Activated CD8-positive, alpha-beta memory T cell treated with anti-CD3 and anti-CD28 coated beads for 1 hour (primary cell): Measurements from ENCODE around the gene CCNQ.
A peak's percentile ranks its signal among the peaks of the same experiment; 100 is the strongest.

Source experiments
- DNase-seq, 2 donors: peaks; one replicate each; pipeline ENCODE4 v3.0.0-alpha.2; 2020; ENCODE audit warnings: low read depth in 1 of 2; ENCODE audit errors: extremely low read depth in 1 of 2

CCNQ gene

DNA sequence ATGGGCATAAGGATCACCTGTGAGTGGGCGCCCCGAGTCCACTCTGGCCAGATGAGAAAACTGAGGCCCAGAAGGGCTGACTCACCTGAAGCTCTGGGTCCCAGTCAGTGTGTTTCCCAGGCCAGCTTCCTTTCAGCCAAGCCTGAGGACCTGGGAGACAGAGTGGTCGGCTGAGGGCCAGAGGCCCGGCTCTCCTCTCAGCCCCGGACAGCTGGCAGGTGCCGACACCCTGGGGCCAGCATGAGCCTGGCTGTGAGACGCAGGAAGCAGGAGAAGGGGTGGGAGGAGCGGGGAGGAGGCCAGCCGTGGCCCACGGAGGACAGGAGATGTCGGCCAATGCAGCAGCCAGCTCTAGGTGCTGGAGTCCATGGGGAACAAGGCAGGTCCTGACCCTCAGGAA, 52.6 kb downstream of the CCNQ start:
- DNase-seq, result no peak

DNA sequence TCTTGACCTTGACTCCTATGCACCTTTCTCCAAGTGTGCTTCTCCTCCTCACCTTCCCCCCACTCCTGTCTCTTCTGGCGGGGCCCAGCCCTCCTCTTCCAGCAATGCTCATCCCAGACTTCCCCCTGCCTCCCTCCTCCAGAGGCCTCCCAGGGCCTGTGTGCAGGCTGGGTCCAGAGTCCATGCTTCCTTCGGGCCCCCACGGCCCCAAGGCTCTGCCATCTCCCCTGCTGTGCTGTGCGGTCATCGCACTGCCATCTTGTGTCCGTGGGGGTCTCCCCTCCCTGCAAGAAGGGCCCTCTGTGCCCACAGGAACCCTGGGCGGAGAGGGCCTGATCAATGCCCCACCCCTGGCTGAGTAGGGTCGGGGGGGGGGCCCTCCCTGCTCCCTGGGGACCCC, 54.2 kb downstream of the CCNQ start:
- no peak for DNase-seq

DNA sequence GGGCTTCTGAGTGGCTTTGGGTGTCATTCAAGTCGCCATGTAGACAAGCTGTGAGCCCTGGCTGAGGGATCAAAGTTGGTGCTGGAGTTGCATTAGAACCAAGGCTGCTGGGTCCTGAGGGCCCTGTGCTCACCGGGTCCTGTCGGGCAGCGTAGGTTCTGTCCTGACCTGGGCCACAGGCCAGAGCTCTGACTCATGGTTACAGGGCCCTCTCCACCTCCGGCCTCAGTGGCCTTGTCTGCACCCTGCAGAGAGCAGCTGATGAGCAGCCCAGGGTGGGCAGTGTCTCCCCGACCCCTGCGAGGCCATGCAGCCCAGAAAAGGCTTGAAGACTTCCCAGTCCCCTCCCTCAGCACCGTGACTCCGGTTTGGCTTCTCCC, 59.0 kb downstream of the CCNQ start:
- no peak for DNase-seq

DNA sequence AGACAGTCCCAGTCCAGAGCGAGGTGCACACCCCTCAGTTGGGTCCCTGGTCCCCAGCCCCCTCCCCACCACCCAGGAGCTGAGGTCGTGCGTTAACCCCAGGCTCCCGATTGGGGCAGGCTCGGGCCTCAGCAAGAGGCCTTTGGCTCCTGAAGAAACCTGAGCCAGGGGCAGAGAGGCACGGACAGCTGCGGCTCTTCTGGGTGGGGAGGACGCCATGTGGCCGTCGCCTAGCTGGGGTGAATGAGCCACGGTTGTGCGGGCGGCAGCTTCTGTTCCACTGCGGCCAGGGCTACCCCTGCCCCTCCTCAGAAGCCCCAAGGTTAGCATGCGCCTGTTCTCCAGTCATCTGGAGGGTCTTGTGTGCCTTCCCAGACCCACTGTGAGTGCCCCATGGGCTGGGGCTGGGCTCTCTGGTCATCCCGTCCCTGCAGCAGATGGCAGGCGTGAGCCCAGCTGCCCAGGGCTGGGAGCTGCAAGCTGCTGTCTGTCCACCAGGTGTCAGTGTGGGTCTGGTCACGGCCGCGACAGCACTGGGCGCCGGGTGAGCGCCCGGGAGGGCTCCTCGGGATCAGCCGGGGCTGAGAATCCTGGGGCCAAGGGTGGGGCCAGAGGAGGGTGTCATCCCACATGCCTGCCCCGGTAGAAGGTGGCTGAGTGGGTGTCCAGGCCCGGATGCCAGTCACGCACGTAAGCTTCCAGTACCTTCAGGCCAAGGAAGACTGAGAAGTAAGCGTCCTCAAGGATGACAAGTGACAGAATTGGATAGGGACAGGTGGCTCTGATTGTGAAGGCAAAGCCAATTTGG, 59.6 kb downstream of the CCNQ start:
- DNase-seq, result peak; percentile 12 to 22

DNA sequence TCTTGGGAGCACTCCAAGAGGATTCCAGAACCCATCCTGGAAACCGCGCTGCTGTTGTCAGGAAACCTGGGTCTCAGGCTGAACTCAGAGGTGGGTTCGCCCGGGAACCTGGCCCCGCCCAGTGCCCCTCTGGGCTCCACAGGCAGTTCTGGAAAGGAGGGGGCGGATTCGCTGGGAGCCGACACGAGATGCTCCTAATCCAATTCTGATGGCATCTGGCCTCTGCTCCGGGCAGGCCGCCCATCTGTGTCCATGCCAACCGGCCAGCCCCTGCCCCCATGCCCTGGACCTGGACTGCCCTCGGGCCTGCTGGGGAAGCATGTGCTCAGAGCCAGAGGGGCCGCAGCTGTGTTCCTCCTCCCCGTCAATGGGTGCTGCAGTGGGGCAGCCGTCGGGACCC, 60.5 kb downstream of the CCNQ start:
- no peak for DNase-seq
